ENCODE measurements around the gene F5.

- no peak for TF ChIP-seq CTCF (IDR thresholded peaks at IDR 0.05 in 2 of 3, conservative IDR thresholded peaks at IDR 0.05 in 1 of 3; ENCODE audit: insufficient read depth in 2 of 3, low read depth in 1 of 3, low read length in 3 of 3)
- no peak for TF ChIP-seq ARHGAP35 (IDR thresholded peaks at IDR 0.05; ENCODE audit: partially characterized antibody)
- TF ChIP-seq PYGO2 (tag; IDR thresholded peaks at IDR 0.05): no peak
- TF ChIP-seq, protein P1, sequence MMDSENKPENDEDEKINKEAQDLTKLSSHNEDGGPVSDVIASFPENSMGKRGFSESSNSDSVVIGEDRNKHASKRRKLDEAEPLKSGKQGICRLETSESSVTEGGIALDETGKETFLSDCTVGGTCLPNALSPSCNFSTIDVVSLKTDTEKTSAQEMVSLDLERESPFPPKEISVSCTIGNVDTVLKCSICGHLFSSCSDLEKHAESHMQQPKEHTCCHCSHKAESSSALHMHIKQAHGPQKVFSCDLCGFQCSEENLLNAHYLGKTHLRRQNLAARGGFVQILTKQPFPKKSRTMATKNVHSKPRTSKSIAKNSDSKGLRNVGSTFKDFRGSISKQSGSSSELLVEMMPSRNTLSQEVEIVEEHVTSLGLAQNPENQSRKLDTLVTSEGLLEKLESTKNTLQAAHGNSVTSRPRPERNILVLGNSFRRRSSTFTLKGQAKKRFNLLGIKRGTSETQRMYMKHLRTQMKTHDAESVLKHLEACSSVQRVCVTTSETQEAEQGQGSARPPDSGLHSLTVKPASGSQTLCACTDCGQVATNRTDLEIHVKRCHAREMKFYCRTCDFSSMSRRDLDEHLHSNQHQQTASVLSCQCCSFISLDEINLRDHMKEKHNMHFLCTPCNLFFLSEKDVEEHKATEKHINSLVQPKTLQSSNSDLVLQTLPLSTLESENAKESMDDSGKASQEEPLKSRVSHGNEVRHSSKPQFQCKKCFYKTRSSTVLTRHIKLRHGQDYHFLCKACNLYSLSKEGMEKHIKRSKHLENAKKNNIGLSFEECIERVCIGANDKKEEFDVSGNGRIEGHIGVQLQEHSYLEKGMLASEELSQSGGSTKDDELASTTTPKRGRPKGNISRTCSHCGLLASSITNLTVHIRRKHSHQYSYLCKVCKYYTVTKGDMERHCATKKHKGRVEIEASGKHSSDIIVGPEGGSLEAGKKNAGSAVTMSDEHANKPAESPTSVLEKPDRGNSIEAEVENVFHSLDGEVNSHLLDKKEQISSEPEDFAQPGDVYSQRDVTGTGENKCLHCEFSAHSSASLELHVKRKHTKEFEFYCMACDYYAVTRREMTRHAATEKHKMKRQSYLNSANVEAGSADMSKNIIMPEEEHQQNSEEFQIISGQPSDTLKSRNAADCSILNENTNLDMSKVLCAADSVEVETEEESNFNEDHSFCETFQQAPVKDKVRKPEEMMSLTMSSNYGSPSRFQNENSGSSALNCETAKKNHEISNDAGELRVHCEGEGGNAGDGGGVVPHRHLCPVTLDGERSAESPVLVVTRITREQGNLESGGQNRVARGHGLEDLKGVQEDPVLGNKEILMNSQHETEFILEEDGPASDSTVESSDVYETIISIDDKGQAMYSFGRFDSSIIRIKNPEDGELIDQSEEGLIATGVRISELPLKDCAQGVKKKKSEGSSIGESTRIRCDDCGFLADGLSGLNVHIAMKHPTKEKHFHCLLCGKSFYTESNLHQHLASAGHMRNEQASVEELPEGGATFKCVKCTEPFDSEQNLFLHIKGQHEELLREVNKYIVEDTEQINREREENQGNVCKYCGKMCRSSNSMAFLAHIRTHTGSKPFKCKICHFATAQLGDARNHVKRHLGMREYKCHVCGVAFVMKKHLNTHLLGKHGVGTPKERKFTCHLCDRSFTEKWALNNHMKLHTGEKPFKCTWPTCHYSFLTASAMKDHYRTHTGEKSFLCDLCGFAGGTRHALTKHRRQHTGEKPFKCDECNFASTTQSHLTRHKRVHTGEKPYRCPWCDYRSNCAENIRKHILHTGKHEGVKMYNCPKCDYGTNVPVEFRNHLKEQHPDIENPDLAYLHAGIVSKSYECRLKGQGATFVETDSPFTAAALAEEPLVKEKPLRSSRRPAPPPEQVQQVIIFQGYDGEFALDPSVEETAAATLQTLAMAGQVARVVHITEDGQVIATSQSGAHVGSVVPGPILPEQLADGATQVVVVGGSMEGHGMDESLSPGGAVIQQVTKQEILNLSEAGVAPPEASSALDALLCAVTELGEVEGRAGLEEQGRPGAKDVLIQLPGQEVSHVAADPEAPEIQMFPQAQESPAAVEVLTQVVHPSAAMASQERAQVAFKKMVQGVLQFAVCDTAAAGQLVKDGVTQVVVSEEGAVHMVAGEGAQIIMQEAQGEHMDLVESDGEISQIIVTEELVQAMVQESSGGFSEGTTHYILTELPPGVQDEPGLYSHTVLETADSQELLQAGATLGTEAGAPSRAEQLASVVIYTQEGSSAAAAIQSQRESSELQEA (IDR thresholded peaks at IDR 0.05; ENCODE audit: low read depth): no peak
- no peak for TF ChIP-seq POLR2A (conservative IDR thresholded peaks at IDR 0.05)
- no peak for TF ChIP-seq TCF7 (IDR thresholded peaks at IDR 0.05; ENCODE audit: borderline replicate concordance)
- no peak for TF ChIP-seq TFAM (CRISPR knock-in tag; conservative IDR thresholded peaks at IDR 0.05)
- TF ChIP-seq HLTF (IDR thresholded peaks at IDR 0.05): no peak
- TF ChIP-seq, protein P2, sequence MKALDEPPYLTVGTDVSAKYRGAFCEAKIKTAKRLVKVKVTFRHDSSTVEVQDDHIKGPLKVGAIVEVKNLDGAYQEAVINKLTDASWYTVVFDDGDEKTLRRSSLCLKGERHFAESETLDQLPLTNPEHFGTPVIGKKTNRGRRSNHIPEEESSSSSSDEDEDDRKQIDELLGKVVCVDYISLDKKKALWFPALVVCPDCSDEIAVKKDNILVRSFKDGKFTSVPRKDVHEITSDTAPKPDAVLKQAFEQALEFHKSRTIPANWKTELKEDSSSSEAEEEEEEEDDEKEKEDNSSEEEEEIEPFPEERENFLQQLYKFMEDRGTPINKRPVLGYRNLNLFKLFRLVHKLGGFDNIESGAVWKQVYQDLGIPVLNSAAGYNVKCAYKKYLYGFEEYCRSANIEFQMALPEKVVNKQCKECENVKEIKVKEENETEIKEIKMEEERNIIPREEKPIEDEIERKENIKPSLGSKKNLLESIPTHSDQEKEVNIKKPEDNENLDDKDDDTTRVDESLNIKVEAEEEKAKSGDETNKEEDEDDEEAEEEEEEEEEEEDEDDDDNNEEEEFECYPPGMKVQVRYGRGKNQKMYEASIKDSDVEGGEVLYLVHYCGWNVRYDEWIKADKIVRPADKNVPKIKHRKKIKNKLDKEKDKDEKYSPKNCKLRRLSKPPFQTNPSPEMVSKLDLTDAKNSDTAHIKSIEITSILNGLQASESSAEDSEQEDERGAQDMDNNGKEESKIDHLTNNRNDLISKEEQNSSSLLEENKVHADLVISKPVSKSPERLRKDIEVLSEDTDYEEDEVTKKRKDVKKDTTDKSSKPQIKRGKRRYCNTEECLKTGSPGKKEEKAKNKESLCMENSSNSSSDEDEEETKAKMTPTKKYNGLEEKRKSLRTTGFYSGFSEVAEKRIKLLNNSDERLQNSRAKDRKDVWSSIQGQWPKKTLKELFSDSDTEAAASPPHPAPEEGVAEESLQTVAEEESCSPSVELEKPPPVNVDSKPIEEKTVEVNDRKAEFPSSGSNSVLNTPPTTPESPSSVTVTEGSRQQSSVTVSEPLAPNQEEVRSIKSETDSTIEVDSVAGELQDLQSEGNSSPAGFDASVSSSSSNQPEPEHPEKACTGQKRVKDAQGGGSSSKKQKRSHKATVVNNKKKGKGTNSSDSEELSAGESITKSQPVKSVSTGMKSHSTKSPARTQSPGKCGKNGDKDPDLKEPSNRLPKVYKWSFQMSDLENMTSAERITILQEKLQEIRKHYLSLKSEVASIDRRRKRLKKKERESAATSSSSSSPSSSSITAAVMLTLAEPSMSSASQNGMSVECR (CRISPR knock-in tag; IDR thresholded peaks at IDR 0.05): no peak
- no peak for TF ChIP-seq POLR2AphosphoS5 (IDR thresholded peaks at IDR 0.05; ENCODE audit: control insufficient read depth, insufficient read depth, low read depth, low read length)
- no peak for TF ChIP-seq CBX2 (IDR thresholded peaks at IDR 0.05; ENCODE audit: insufficient read depth, low read length, poor library complexity, severe bottlenecking)
These were observed 21.9 kb upstream of the F5 start for GRCh38 chr1:169608226-169608625.
